Right ventricle myocardium inferior (tissue), 1 donor: Measurements from ENCODE around the gene PCBP3. TPM values are rescaled to one million over a fixed set of nuclear protein-coding genes. Genes with fewer than 3 reads are reported as not detected.
A peak's percentile ranks its signal among the peaks of the same experiment; 100 is the strongest.
"Not testable (repeated sequence)": the region's sequence is repeated elsewhere in the genome, so short reads cannot be mapped to it uniquely, and the experiment has no call there.

ENCODE experiments used
- ATAC-seq: fragments of 200-7000 bp; cut with Tn5 transposase; one replicate; pipeline ENCODE4 v1.9.1; 2020; ENCODE audit warnings: mild to moderate bottlenecking, moderate library complexity
- DNase-seq: peaks from one replicate; pipeline ENCODE4 v3.0.0; 2021; ENCODE audit errors: missing footprints
- intact Hi-C: fragments of 100-400 bp; cut with DNase I; formaldehyde crosslinking; loops from one replicate; pipeline ENCODE4 v1.11.0; 2022
- total RNA-seq: library from RNA; stranded (reverse); fragmentation: NEBNext Ultra II Directional; extraction: Animal tissue kit (Norgen Biotek cat#: 25700); gene quantifications from one replicate; pipeline ENCODE4 v1.2.1, GENCODE V29; 2021
- donor health status: DM: no; HTN: yes; CAD: no; lungs with severe emphysema.

The PCBP3 gene
- total RNA-seq, 1 donor from 2014 or later: 3.7 TPM

- DNase-seq (no peak), ATAC-seq (no peak)
- intact Hi-C loops: no loop called here
These were observed 242.0 kb downstream of the PCBP3 start for GRCh38 chr21:45885597-45885929.

DNA sequence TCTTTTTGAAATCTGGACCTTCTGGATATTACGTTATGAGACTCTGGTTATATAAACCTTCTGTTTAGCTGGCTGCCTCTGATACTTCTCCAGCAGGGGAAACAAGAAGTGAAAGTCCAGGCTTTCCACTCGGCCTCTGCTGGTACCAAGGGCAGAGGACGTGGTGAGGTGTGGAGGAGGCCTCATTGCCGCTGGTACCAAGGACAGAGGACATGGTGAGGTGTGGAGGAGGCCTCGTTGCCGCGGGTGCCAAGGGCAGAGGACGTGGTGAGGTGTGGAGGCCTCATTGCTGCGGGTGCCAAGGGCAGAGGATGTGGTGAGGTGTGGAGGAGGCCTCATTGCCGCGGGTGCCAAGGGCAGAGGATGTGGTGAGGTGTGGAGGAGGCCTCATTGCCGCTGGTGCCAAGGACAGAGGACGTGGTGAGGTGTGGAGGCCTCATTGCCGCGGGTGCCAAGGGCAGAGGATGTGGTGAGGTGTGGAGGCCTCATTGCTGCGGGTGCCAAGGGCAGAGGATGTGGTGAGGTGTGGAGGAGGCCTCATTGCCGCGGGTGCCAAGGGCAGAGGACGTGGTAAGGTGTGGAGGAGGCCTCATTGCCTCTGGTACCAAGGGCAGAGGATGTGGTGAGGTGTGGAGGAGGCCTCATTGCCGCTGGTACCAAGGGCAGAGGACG, 242.5 kb downstream of the PCBP3 start:
- DNase-seq, ATAC-seq, intact Hi-C loops: not testable (repeated sequence)

GRCh38 chr21:45886610-45887026, 243.1 kb downstream of the PCBP3 start:
- ATAC-seq: peak; percentile 23
- intact Hi-C loops: no loop called here
- DNase-seq: no peak

DNA sequence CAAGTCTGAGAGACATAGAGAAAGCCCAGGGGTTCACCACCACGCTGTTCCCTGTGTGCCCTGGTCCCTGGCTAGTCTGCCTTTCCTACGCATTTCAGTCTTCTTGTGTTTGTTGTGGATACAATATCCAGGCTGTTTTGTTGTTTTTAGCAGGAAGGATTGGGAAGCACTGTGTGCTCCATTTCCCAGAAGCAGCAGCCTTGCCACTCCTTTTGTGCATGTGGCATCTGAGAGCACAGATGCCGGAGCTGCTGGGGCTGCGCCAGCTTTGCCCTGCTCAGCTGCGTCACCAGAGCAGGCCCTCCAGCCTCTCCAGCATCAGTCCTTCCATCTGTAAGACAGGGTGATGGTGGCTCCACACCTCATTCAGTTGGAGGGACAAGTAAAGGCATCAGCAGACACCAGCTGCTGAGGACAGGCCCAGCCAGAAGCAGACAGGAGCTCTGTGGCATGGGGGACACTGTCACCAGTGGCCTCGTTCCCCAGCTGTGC, 243.6 kb downstream of the PCBP3 start:
- DNase-seq (no peak), ATAC-seq (peak; percentile 64)
- intact Hi-C loops: no loop called here

GRCh38 chr21:45887788-45888187, 244.3 kb downstream of the PCBP3 start:
- intact Hi-C loops: no loop called here
- peak; percentile 79 for ATAC-seq
- DNase-seq: no peak

- no peak for ATAC-seq
- DNase-seq: no peak
- intact Hi-C loops: no loop called here
These were observed 245.0 kb downstream of the PCBP3 start for GRCh38 chr21:45888386-45889009.

GRCh38 chr21:45889256-45889655, 245.7 kb downstream of the PCBP3 start:
- intact Hi-C loops: no loop called here
- no peak for DNase-seq
- no peak for ATAC-seq

- intact Hi-C loops: no loop called here
- no peak for DNase-seq
- ATAC-seq: peak; percentile 12
These were observed 246.4 kb downstream of the PCBP3 start for GRCh38 chr21:45889961-45890360.

GRCh38 chr21:45891388-45892155, 248.0 kb downstream of the PCBP3 start:
- no peak for DNase-seq
- ATAC-seq: no peak
- intact Hi-C loops: no loop called here

DNA sequence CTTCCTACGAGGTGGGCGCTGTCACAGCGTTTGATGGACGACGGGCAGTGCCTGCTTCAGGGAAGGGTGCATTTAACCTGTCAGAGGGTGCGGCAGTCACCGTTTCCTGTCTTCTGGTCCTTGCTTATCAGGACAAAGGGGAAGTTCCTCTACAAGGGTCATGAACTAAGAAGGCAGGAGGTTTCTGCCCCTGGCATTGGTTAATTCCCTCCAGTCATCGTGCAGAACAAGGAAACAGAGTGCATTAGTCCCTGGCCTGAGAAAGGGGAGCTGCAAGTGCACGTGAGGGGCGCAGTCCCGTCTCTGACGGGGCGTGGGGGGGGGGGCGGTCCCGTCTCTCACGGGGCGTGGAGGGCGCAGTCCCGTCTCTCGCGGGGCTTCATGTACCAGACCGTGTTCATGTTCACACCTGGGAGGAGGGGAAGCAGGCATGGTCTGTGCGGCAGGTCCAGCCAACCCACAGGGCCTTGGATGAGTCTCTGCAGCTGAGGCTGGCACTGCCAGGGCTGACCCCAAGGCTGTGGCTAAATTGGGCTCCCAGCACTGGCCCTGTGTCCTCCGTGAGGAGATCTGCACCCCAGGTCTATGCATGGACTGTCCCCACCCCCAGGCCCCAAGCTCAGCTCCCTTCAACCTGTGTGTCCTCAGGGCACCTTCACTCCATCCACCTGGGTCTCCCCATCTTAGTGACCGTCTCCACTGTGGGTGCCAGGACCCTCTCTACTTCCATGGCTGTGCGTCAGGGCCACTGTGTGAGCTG, 248.8 kb downstream of the PCBP3 start:
- no peak for ATAC-seq
- DNase-seq: no peak

DNA sequence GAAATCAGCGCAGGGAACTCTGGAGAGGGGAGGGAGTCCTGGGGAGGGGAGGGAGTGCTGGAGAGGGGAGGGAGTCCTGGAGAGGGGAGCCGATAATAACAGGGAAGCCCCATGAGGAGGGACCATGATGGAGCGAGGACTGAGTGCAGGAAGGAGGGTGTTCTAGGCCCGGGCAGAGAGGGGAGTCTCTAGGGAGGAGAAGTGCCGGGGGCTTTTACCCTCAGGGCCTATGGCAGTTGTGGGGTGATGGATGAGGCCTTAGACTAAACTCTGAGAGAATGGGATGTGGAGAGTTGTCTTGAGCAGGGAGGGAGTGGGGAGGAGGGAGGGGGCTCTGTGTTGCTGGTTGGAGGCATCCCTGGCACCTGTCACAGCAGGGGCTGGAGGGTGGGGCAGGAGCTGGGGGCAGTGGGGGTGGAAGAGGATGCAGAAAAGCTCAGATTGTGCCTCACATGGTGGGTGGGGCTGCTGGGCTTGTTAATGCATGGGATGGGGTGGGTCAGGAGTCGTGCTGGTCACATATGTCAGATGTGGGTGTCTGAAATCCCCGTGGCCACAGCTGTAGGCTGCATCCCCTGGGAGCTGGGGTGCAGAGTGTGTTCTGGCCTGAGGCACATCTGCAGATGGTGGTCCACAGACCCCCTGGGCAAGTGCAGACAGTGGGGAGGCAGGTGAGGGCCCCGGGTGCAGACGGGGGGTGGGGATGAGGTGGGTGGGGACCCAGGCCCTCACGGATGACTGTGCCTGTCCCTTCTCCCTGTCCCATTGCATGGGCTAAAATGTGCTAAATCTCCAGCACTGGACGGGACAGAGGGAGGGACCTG, 249.6 kb downstream of the PCBP3 start:
- intact Hi-C loops: no loop called here
- ATAC-seq (no peak), DNase-seq (no peak)

More for the DNA sequence above, 248.8 kb downstream of the PCBP3 start:
- intact Hi-C loops: no loop called here

DNA sequence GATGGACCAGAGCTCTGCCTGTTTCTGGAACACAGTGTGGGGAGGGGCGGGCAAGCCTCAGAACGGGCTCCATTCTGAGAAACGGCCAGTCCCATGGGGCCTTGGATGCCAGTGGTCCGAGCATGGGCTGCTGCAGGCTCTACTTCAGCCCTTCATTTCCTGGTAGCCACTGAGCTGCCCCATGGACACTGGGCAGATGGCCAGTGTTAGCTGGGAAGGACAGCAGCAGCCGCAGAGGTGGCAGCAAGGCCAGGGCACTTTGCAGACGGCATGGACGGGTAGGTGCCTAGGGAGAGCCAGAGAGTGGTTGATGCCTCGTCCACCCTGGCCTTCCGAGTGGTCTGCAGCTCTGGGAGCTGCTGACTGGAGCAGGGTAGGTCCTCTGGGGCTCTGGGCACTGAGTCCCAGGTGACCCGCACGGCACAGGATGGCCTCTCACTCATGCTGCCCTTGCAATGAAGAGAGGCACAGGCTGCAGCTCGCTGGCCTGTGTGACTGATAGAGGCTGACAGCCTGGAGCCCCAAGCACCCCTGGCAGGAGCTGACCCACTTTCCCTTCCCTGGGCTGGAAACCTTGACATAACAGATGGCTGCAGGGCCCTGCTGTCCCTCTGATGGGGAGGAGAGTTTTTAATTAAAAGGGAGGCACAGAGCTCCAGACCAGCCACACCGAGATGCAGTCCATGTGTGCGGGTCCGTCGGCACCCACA, 250.4 kb downstream of the PCBP3 start:
- no peak for DNase-seq
- ATAC-seq: peak; percentile 8

DNA sequence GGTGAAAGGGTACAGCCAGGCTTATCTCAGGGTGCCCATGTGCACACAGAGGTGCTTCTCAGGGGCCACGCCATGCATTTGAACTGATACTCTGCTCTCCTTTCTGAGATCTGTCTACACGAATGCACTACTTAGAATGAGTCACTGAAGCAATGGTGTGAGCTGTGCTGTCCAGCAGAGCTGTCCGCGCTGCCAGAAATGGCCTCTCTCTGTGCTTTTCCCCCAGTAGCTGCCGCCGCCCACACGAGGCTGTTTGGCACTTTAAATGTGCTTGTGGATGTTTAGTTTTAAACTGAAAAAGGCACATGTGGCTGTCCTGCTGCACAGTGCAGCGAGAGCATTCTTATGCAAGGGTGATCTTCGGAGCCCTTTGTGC, 250.9 kb downstream of the PCBP3 start:
- ATAC-seq: peak; percentile 83
- DNase-seq: peak; percentile 77
- intact Hi-C loops: no loop called here

More for the DNA sequence above, 250.4 kb downstream of the PCBP3 start:
- intact Hi-C loops: no loop called here

- DNase-seq: no peak
- no peak for ATAC-seq
- intact Hi-C loops: no loop called here
These were observed 251.6 kb downstream of the PCBP3 start for GRCh38 chr21:45894906-45895777.

GRCh38 chr21:45895778-45896370, 252.3 kb downstream of the PCBP3 start:
- no peak for DNase-seq
- intact Hi-C loops: no loop called here
- ATAC-seq: no peak

GRCh38 chr21:45896431-45896830, 252.9 kb downstream of the PCBP3 start:
- DNase-seq, intact Hi-C loops, ATAC-seq: not testable (repeated sequence)
